GM12878 (cell line): ENCODE results near the gene ADGRL3. TPM values are rescaled to one million over a fixed set of nuclear protein-coding genes. Genes with fewer than 3 reads are reported as not detected.

Experiments used
- ATAC-seq: fragments of 200-7000 bp; cut with Tn5 transposase; 3 replicates; pipeline ENCODE4 v1.9.1; 2020; ENCODE audit warnings: mild to moderate bottlenecking, moderate library complexity
- BruUV-seq: library from RNA; stranded (reverse); fragments of 400-500 nt; replicated peaks from 2 replicates; lab custom pipeline; 2021; lab: Mats Ljungman, UMichigan
- CTCF ChIA-PET: fragments of 300-600 bp; sonication (Branson Sonifier 250); formaldehyde crosslinking; extraction: SDS; loops from one replicate; lab custom pipeline; 2021; ENCODE audit warnings: inconsistent platforms; lab: Yijun Ruan, JAX
- POLR2A ChIA-PET: fragments of 350-600 bp; formaldehyde crosslinking; extraction: SDS; loops from one replicate; lab custom pipeline; 2021; ENCODE audit warnings: inconsistent platforms; lab: Charles Lee
- RAD21 ChIA-PET: fragments of 300-600 bp; sonication (Branson Sonifier 250); formaldehyde crosslinking; loops from one replicate; lab custom pipeline; 2023; ENCODE audit warnings: antibody characterized with exemption; ENCODE audit not compliant: unreplicated experiment; lab: Charles Lee
- SMC1A ChIA-PET: fragments of 300-600 bp; sonication (Branson Sonifier 250); formaldehyde crosslinking; loops from one replicate; lab custom pipeline; 2023; ENCODE audit not compliant: unreplicated experiment, uncharacterized antibody; lab: Charles Lee
- DNase-seq: peaks from one replicate; pipeline ENCODE4 v3.0.0-alpha.2; 2011; ENCODE audit warnings: low read depth, low spot score
- FAIRE-seq: peaks from 3 replicates; lab custom pipeline; 2011; peaks lifted over from hg19 to GRCh38; lab: Jason Lieb, UNC
- H2AFZ ChIP-seq: 2 replicates; pipeline ENCODE4 v1.6.0; 2011; ENCODE audit warnings: low read depth, low read length, control low read depth; ENCODE audit not compliant: control insufficient read depth
- H3K27ac ChIP-seq: 2 replicates; pipeline ENCODE4 v1.5.1; 2011; ENCODE audit warnings: control low read depth; ENCODE audit not compliant: control insufficient read depth, insufficient read depth
- H3K27me3 ChIP-seq, 2 experiments: replicated peaks in 1 of 2; 2 replicates each; pipeline versions ENCODE4 v1.6.0 to v1.6.1; 2011; ENCODE audit warnings: low read length in 1 of 2; ENCODE audit not compliant: control insufficient read depth in 2 of 2, insufficient read depth in 2 of 2
- H3K36me3 ChIP-seq, 2 experiments: 2 replicates each; pipeline ENCODE4 v1.5.1; 2011; ENCODE audit warnings: low read length in 1 of 2; ENCODE audit not compliant: control insufficient read depth in 2 of 2, insufficient read depth in 2 of 2
- H3K4me1 ChIP-seq: 2 replicates; pipeline ENCODE4 v1.6.1; 2011; ENCODE audit warnings: mild to moderate bottlenecking, low read length, moderate library complexity, mixed read lengths; ENCODE audit not compliant: control insufficient read depth, insufficient read depth
- H3K4me2 ChIP-seq: 2 replicates; pipeline ENCODE4 v1.6.0; 2011; ENCODE audit warnings: control low read depth; ENCODE audit not compliant: control insufficient read depth, insufficient read depth
- H3K4me3 ChIP-seq: fragments of 200-600 bp; sonication (generic); 2 replicates; pipeline ENCODE4 v1.5.1; 2016
- H3K79me2 ChIP-seq: 2 replicates; pipeline ENCODE4 v1.6.0; 2011; ENCODE audit warnings: low read length; ENCODE audit not compliant: control insufficient read depth, insufficient read depth
- H3K9ac ChIP-seq: 2 replicates; pipeline ENCODE4 v1.8.0; 2011; ENCODE audit warnings: low read length, control low read depth, mixed read lengths; ENCODE audit not compliant: control insufficient read depth, insufficient read depth
- H3K9me3 ChIP-seq: replicated peaks from 3 replicates; pipeline ENCODE4 v1.5.1; 2011; ENCODE audit warnings: mild to moderate bottlenecking, low read length; ENCODE audit not compliant: control insufficient read depth, insufficient read depth
- H4K20me1 ChIP-seq: 2 replicates; pipeline ENCODE4 v1.6.0; 2011; ENCODE audit not compliant: control insufficient read depth, insufficient read depth
- ATF3 ChIP-seq: IDR thresholded peaks from 2 replicates; pipeline ENCODE4 v1.6.1; 2011; ENCODE audit warnings: low read depth, mild to moderate bottlenecking, low read length, moderate library complexity, borderline replicate concordance; ENCODE audit errors: extremely low read depth
- BACH1 ChIP-seq: fragments of 450-650 bp; IDR thresholded peaks from 2 replicates; pipeline ENCODE4 v1.6.1; 2017; ENCODE audit warnings: mild to moderate bottlenecking, borderline replicate concordance
- CBFB ChIP-seq: IDR thresholded peaks from 2 replicates; pipeline ENCODE4 v1.6.1; 2016; ENCODE audit warnings: antibody characterized with exemption, low read depth
- CHD2 ChIP-seq: IDR thresholded peaks from 2 replicates; pipeline ENCODE4 v1.6.1; 2011; ENCODE audit warnings: low read depth, low read length, improper control_type of control experiment, borderline replicate concordance
- DPF2 ChIP-seq: fragments of 450-650 bp; IDR thresholded peaks from 2 replicates; pipeline ENCODE4 v1.6.1; 2017; ENCODE audit warnings: mild to moderate bottlenecking
- E2F8 ChIP-seq: fragments of 450-650 bp; IDR thresholded peaks from 2 replicates; pipeline ENCODE4 v1.6.1; 2018; ENCODE audit warnings: mild to moderate bottlenecking, low read depth, moderate library complexity; ENCODE audit not compliant: partially characterized antibody
- FOXM1 ChIP-seq: IDR thresholded peaks from 2 replicates; pipeline ENCODE4 v1.6.1; 2012; ENCODE audit warnings: low read depth, mild to moderate bottlenecking, inconsistent platforms, low read length, moderate library complexity
- LARP7 ChIP-seq: fragments of 450-650 bp; IDR thresholded peaks from 2 replicates; pipeline ENCODE4 v1.6.1; 2017; ENCODE audit warnings: mild to moderate bottlenecking
- MEF2A ChIP-seq: IDR thresholded peaks from 2 replicates; pipeline ENCODE4 v1.6.1; 2011; ENCODE audit warnings: low read depth, mild to moderate bottlenecking, low read length, moderate library complexity; ENCODE audit not compliant: insufficient read depth
- NKRF ChIP-seq: fragments of 450-650 bp; conservative IDR thresholded peaks from 2 replicates; pipeline ENCODE4 v1.6.1; 2017; ENCODE audit warnings: mild to moderate bottlenecking, moderate library complexity
- PML ChIP-seq: IDR thresholded peaks from 2 replicates; pipeline ENCODE4 v1.6.1; 2012; ENCODE audit warnings: low read length, inconsistent platforms
- POLR2A ChIP-seq: IDR thresholded peaks from 2 replicates; pipeline ENCODE4 v1.6.1; 2011; ENCODE audit warnings: low read depth, mild to moderate bottlenecking, low read length
- SIX5 ChIP-seq: IDR thresholded peaks from 2 replicates; pipeline ENCODE4 v1.6.1; 2011; ENCODE audit warnings: mild to moderate bottlenecking, low read depth, low read length, moderate library complexity; ENCODE audit not compliant: severe bottlenecking
- TAF1 ChIP-seq: IDR thresholded peaks from 2 replicates; pipeline ENCODE4 v1.6.1; 2011; ENCODE audit warnings: mild to moderate bottlenecking, low read depth, low read length, borderline replicate concordance
- TCF7 ChIP-seq: IDR thresholded peaks from 2 replicates; pipeline ENCODE4 v1.6.1; 2014; ENCODE audit warnings: antibody characterized with exemption, borderline replicate concordance
- ZBTB11 ChIP-seq: fragments of 450-650 bp; formaldehyde crosslinking; IDR thresholded peaks from 2 replicates; pipeline ENCODE4 v1.5.0; 2022; ENCODE audit warnings: mild to moderate bottlenecking, missing genetic modification characterization
- WGBS: methylation state at CpG from one replicate; pipeline ENCODE4 v1.1.6; 2016; ENCODE audit warnings: low lambda C conversion rate; ENCODE audit not compliant: insufficient replicate concordance, insufficient coverage; ENCODE audit errors: missing lambda C conversion rate; 5-methylcytosine and 5-hydroxymethylcytosine counted together
- in situ Hi-C: fragments of 300-500 bp; cut with MboI; formaldehyde crosslinking; loops from 9 replicates; pipeline ENCODE4 v1.14.3; 2018; ENCODE audit warnings: mixed read lengths
- intact Hi-C: fragments of 100-400 bp; cut with micrococcal nuclease; formaldehyde crosslinking; loops from one replicate; pipeline ENCODE4 v1.14.2; 2022; ENCODE audit not compliant: unreplicated experiment
- polyA plus RNA-seq, 11 experiments: library from polyadenylated mRNA; depleted of rRNA in 4 of 11; unstranded in 6 of 11; stranded (reverse) in 5 of 11; fragments of >200 nt; fragmentation: Nextera tagmentation in 4 of 11; fragmentation: Illumina TruSeq in 1 of 11; extraction: Ambion mirVana in 4 of 11; extraction: Trizol in 1 of 11; gene quantifications; 1 replicate in 1 of 11; 2 replicates in 10 of 11; pipeline versions ENCODE4 v1.2.1 to v1.2.3, GENCODE V29; 2011 to 2016; ENCODE audit warnings: inconsistent platforms in 2 of 11, missing spikeins in 2 of 11, low read depth in 1 of 11
- total RNA-seq, 4 experiments: library from RNA; depleted of rRNA in 3 of 4; stranded (reverse); fragments of >200 nt in 3 of 4; fragmentation: Illumina TruSeq in 1 of 4; extraction: Trizol in 1 of 4; gene quantifications; 2 replicates each; pipeline versions ENCODE4 v1.2.1 to v1.2.3, GENCODE V29; 2013 to 2021

Gene ADGRL3
- total and polyA plus RNA-seq, 10 of the 15 experiments (the other 5 are each of a cell fraction or from before 2014, with no cell fraction given), result 1.1 TPM; not detected in 9

GRCh38 chr4:62057031-62057430 lies 856.9 kb downstream of the ADGRL3 start:
- BruUV-seq, result no TSS peak
- DNase-seq (no peak), FAIRE-seq (no peak), ATAC-seq (no peak)
- 0% methylated on average over 1 of the region's 1 CpG for WGBS
- Histone ChIP-seq H3K27ac (no peak overlapping the region), H3K9ac (no peak overlapping the region), H3K36me3 (no peaks in the 10 kb centered on the region), H3K4me3 (no peak overlapping the region), H4K20me1 (no peaks in the 10 kb centered on the region), H3K27me3 (no peaks in the 10 kb centered on the region), H3K4me1 (no peaks in the 10 kb centered on the region), H3K4me2 (no peak overlapping the region), H3K79me2 (no peaks in the 10 kb centered on the region), H2AFZ (no peak overlapping the region), H3K9me3 (no peaks in the 10 kb centered on the region)
- POLR2A ChIA-PET, result no interaction called here
- intact Hi-C loops, result no loop called here
- in situ Hi-C loops, result no loop called here
- SMC1A ChIA-PET, result no interaction called here
- TF ChIP-seq LARP7 (no peak), TCF7 (no peak), DPF2 (no peak), ATF3 (no peak), MEF2A (no peak), CHD2 (no peak), POLR2A (no peak), BACH1 (no peak), TAF1 (no peak), FOXM1 (no peak), ZBTB11 (CRISPR knock-in tag) (no peak), PML (no peak), E2F8 (no peak), NKRF (no peak), CBFB (no peak), SIX5 (no peak)
- RAD21 ChIA-PET, result no interaction called here
- CTCF ChIA-PET, result no interaction called here
